IMR-90 (cell line): ENCODE data around the gene CYB561D2. TPM values are rescaled to one million over a fixed set of nuclear protein-coding genes. Genes with fewer than 3 reads are reported as not detected.

Experiments used
- ATAC-seq: fragments of 200-7000 bp; cut with Tn5 transposase; 2 replicates; pipeline ENCODE4 v1.9.1; 2020; ENCODE audit warnings: low read depth, mild to moderate bottlenecking, moderate library complexity
- BruUV-seq: library from RNA; stranded (reverse); fragments of 400-500 nt; replicated peaks from 2 replicates; lab custom pipeline; 2021; lab: Mats Ljungman, UMichigan
- CTCF ChIA-PET: fragments of 300-600 bp; formaldehyde crosslinking; extraction: SDS; loops from one replicate; lab custom pipeline; 2021; ENCODE audit warnings: antibody characterized with exemption; lab: Yijun Ruan, JAX
- POLR2A ChIA-PET: fragments of 300-600 bp; sonication (Branson Sonifier 250); formaldehyde crosslinking; loops from one replicate; lab custom pipeline; 2022; ENCODE audit warnings: antibody characterized with exemption; ENCODE audit not compliant: unreplicated experiment; lab: Charles Lee
- DNase-seq: peaks from one replicate; pipeline ENCODE4 v3.0.0; 2013
- H2AFZ ChIP-seq: replicated peaks from 2 replicates; pipeline ENCODE3; 2013; ENCODE audit warnings: low read length, mild to moderate bottlenecking; ENCODE audit not compliant: poor library complexity
- H2AK5ac ChIP-seq: 2 replicates; pipeline ENCODE4 v1.6.1; 2013; ENCODE audit warnings: low read depth, low read length, inconsistent platforms
- H2AK9ac ChIP-seq: replicated peaks from 2 replicates; pipeline ENCODE3; 2013; ENCODE audit warnings: mild to moderate bottlenecking, low read depth, low read length, moderate library complexity; ENCODE audit not compliant: poor library complexity
- H2BK120ac ChIP-seq: 2 replicates; pipeline ENCODE4 v1.6.1; 2013; ENCODE audit warnings: low read depth, low read length, inconsistent platforms
- H2BK15ac ChIP-seq: 3 replicates; pipeline ENCODE4 v1.6.1; 2013; ENCODE audit warnings: low read depth, low read length, inconsistent platforms
- H2BK20ac ChIP-seq: 2 replicates; pipeline ENCODE4 v1.6.1; 2013; ENCODE audit warnings: low read depth, mild to moderate bottlenecking, inconsistent platforms, low read length, moderate library complexity
- H2BK5ac ChIP-seq: 2 replicates; pipeline ENCODE4 v1.6.1; 2013; ENCODE audit warnings: mild to moderate bottlenecking, low read depth, low read length, inconsistent platforms; ENCODE audit not compliant: poor library complexity, severe bottlenecking
- H3K14ac ChIP-seq: replicated peaks from 2 replicates; pipeline ENCODE4 v1.6.1; 2013; ENCODE audit warnings: low read depth, low read length, inconsistent platforms
- H3K18ac ChIP-seq: 2 replicates; pipeline ENCODE4 v1.6.1; 2013; ENCODE audit warnings: low read depth, low read length, control low read depth
- H3K23ac ChIP-seq: 2 replicates; pipeline ENCODE4 v1.6.1; 2013; ENCODE audit warnings: low read depth, low read length, inconsistent platforms
- H3K27ac ChIP-seq: 2 replicates; pipeline ENCODE4 v1.5.1; 2013; ENCODE audit warnings: mild to moderate bottlenecking, control low read depth, low read length; ENCODE audit not compliant: insufficient read depth
- H3K27me3 ChIP-seq: 2 replicates; pipeline ENCODE4 v1.6.1; 2013; ENCODE audit warnings: low read length; ENCODE audit not compliant: control insufficient read depth, insufficient read depth
- H3K36me3 ChIP-seq: 2 replicates; pipeline ENCODE4 v1.6.1; 2013; ENCODE audit warnings: low read length, mixed read lengths; ENCODE audit not compliant: control insufficient read depth, insufficient read depth
- H3K4ac ChIP-seq: 2 replicates; pipeline ENCODE4 v1.6.1; 2013; ENCODE audit warnings: low read depth, low read length, inconsistent platforms
- H3K4me1 ChIP-seq: 2 replicates; pipeline ENCODE4 v1.6.1; 2013; ENCODE audit warnings: low read length, mixed read lengths; ENCODE audit not compliant: control insufficient read depth, insufficient read depth
- H3K4me2 ChIP-seq: 2 replicates; pipeline ENCODE4 v1.6.1; 2013; ENCODE audit warnings: low read depth, mild to moderate bottlenecking, control low read depth, low read length, moderate library complexity
- H3K4me3 ChIP-seq: 2 replicates; pipeline ENCODE4 v1.5.1; 2013; ENCODE audit warnings: low read depth, mild to moderate bottlenecking, control low read depth, low read length, moderate library complexity; ENCODE audit not compliant: insufficient read depth
- H3K56ac ChIP-seq: 2 replicates; pipeline ENCODE4 v1.6.1; 2013; ENCODE audit warnings: low read length, inconsistent platforms; ENCODE audit not compliant: insufficient read depth; ENCODE audit errors: extremely low read depth
- H3K79me1 ChIP-seq, 2 experiments: 2 replicates each; pipeline ENCODE4 v1.6.1; 2013; ENCODE audit warnings: low read length in 2 of 2, inconsistent platforms in 1 of 2, low read depth in 1 of 2
- H3K9ac ChIP-seq: 2 replicates; pipeline ENCODE4 v1.6.1; 2013; ENCODE audit warnings: low read depth, low read length, control low read depth
- H3K9me1 ChIP-seq: 2 replicates; pipeline ENCODE4 v1.6.1; 2013; ENCODE audit warnings: low read length, inconsistent platforms; ENCODE audit not compliant: insufficient read depth
- H3K9me3 ChIP-seq: 2 replicates; pipeline ENCODE4 v1.6.1; 2013; ENCODE audit warnings: low read length; ENCODE audit not compliant: control insufficient read depth, insufficient read depth
- H4K20me1 ChIP-seq: 2 replicates; pipeline ENCODE4 v1.6.1; 2013; ENCODE audit warnings: low read length, inconsistent platforms; ENCODE audit not compliant: insufficient read depth
- H4K5ac ChIP-seq: 2 replicates; pipeline ENCODE4 v1.6.1; 2013; ENCODE audit warnings: mild to moderate bottlenecking, low read depth, low read length, control low read depth
- H4K8ac ChIP-seq, 2 experiments: 2 replicates each; pipeline ENCODE4 v1.6.1; 2013; ENCODE audit warnings: low read depth in 2 of 2, low read length in 2 of 2, control low read depth in 1 of 2, inconsistent platforms in 1 of 2
- H4K91ac ChIP-seq: 2 replicates; pipeline ENCODE4 v1.6.1; 2013; ENCODE audit warnings: low read depth, low read length, inconsistent platforms; ENCODE audit not compliant: insufficient read depth
- BHLHE40 ChIP-seq: fragments of 150-350 bp; IDR thresholded peaks from 2 replicates; pipeline ENCODE4 v1.6.1; 2016; ENCODE audit warnings: mild to moderate bottlenecking, low read depth, low read length
- CEBPB ChIP-seq: IDR thresholded peaks from 2 replicates; pipeline ENCODE4 v1.6.1; 2012; ENCODE audit warnings: low read depth, low read length, improper control_type of control experiment
- CHD1 ChIP-seq: IDR thresholded peaks from 2 replicates; pipeline ENCODE4 v1.6.1; 2012; ENCODE audit warnings: low read depth, low read length, improper control_type of control experiment
- CTCF ChIP-seq: conservative IDR thresholded peaks from 2 replicates; pipeline ENCODE4 v1.5.1; 2012; ENCODE audit warnings: mild to moderate bottlenecking, low read depth, low read length, improper control_type of control experiment
- ELK1 ChIP-seq: fragments of 150-350 bp; IDR thresholded peaks from 2 replicates; pipeline ENCODE4 v1.6.1; 2016; ENCODE audit warnings: low read depth, mild to moderate bottlenecking, low read length, moderate library complexity, borderline replicate concordance
- FOS ChIP-seq: fragments of 150-350 bp; IDR thresholded peaks from 2 replicates; pipeline ENCODE4 v1.6.1; 2016; ENCODE audit warnings: low read depth, low read length
- MAFK ChIP-seq: IDR thresholded peaks from 2 replicates; pipeline ENCODE4 v1.6.1; 2012; ENCODE audit warnings: low read depth, low read length, improper control_type of control experiment
- MAZ ChIP-seq: IDR thresholded peaks from 2 replicates; pipeline ENCODE4 v1.6.1; 2012; ENCODE audit warnings: low read depth, mild to moderate bottlenecking, low read length, improper control_type of control experiment, moderate library complexity, borderline replicate concordance
- NFE2L2 ChIP-seq: fragments of 150-350 bp; IDR thresholded peaks from 2 replicates; pipeline ENCODE4 v1.6.1; 2016; ENCODE audit warnings: low read depth, mild to moderate bottlenecking, low read length
- POLR2A ChIP-seq: IDR thresholded peaks from 2 replicates; pipeline ENCODE4 v1.6.1; 2012; ENCODE audit warnings: mild to moderate bottlenecking, low read depth, low read length
- RAD21 ChIP-seq: IDR thresholded peaks from 2 replicates; pipeline ENCODE4 v1.6.1; 2012; ENCODE audit warnings: low read length, improper control_type of control experiment
- RCOR1 ChIP-seq: IDR thresholded peaks from 2 replicates; pipeline ENCODE4 v1.6.1; 2012; ENCODE audit warnings: mild to moderate bottlenecking, low read length, improper control_type of control experiment; ENCODE audit not compliant: insufficient replicate concordance
- RFX5 ChIP-seq: IDR thresholded peaks from 2 replicates; pipeline ENCODE4 v1.8.0; 2012; ENCODE audit warnings: low read depth, mild to moderate bottlenecking, low read length, moderate library complexity
- SMC3 ChIP-seq: fragments of 150-350 bp; IDR thresholded peaks from 2 replicates; pipeline ENCODE4 v1.6.1; 2016; ENCODE audit warnings: low read depth, mild to moderate bottlenecking, antibody characterized with exemption, low read length, moderate library complexity
- USF2 ChIP-seq: fragments of 150-350 bp; IDR thresholded peaks from 2 replicates; pipeline ENCODE4 v1.6.1; 2017; ENCODE audit warnings: mild to moderate bottlenecking, antibody characterized with exemption, low read length, low read depth
- WGBS, 2 experiments: methylation state at CpG; one replicate each; pipeline versions ENCODE4 v1.1.5 to v1.1.7; 2013; ENCODE audit warnings: missing lambda C conversion rate in 2 of 2; ENCODE audit not compliant: insufficient read length in 1 of 2; ENCODE audit errors: extremely low coverage in 2 of 2; 5-methylcytosine and 5-hydroxymethylcytosine counted together
- dilution Hi-C: fragments of 300-500 bp; cut with HindIII; formaldehyde crosslinking; loops from one replicate; pipeline ENCODE4 v1.14.3; 2018; ENCODE audit warnings: low sequenced_read_pairs; ENCODE audit not compliant: unreplicated experiment
- in situ Hi-C: fragments of 300-500 bp; cut with MboI; formaldehyde crosslinking; loops from 3 replicates; pipeline ENCODE4 v1.14.3; 2019; ENCODE audit warnings: low sequenced_read_pairs, inconsistent platforms, mixed read lengths
- intact Hi-C: fragments of 100-400 bp; cut with micrococcal nuclease; formaldehyde crosslinking; loops from 2 replicates; pipeline ENCODE4 v1.10.0; 2022
- polyA plus RNA-seq, 3 experiments: library from polyadenylated mRNA; depleted of rRNA; stranded (reverse); fragments of >200 nt; gene quantifications; 2 replicates each; pipeline ENCODE4 v1.2.3, GENCODE V29; 2012; ENCODE audit warnings: low replicate concordance in 1 of 3
- total RNA-seq: library from RNA; depleted of rRNA; stranded (reverse); fragments of >200 nt; gene quantifications from 2 replicates; pipeline ENCODE4 v1.2.3, GENCODE V29; 2012

CYB561D2 gene
- total and polyA plus RNA-seq, 2 of the 4 experiments (the other 2 are of a cell fraction): 29.2 to 31.7 TPM

- Histone ChIP-seq H2AFZ (no peak overlapping the region), H3K79me1 (no peaks in the 10 kb centered on the region), H3K9me3 (no peaks in the 10 kb centered on the region), H2BK120ac (no peak overlapping the region), H3K14ac (no peak overlapping the region), H3K27me3 (peaks cover 28% of the 10 kb centered on the region; the same call in 1 of the 2 replicates), H2BK5ac (no peak overlapping the region), H3K27ac (no peak overlapping the region), H2BK15ac (no peak overlapping the region), H4K8ac (no peak overlapping the region), H4K20me1 (no peaks in the 10 kb centered on the region), H3K4me3 (no peak overlapping the region), H4K91ac (no peak overlapping the region), H4K5ac (no peak overlapping the region), H3K56ac (no peak overlapping the region), H3K36me3 (no peaks in the 10 kb centered on the region), H3K18ac (no peak overlapping the region), H3K9ac (no peak overlapping the region), H3K9me1 (no peaks in the 10 kb centered on the region), H2AK5ac (no peak overlapping the region), H2AK9ac (no peak overlapping the region), H3K4me1 (no peaks in the 10 kb centered on the region), H2BK20ac (no peak overlapping the region), H3K4me2 (no peak overlapping the region), H3K4ac (no peak overlapping the region), H3K23ac (no peak overlapping the region)
- dilution Hi-C loops (no loop called here), in situ Hi-C loops (no loop called here), intact Hi-C loops (no loop called here)
- DNase-seq (no peak), ATAC-seq (no peak)
- CTCF ChIA-PET: no interaction called here
- WGBS, 2 experiments: 72% methylated on average over 6 of the region's 17 CpGs; no CpG with 5 or more reads in 1 of the 2 experiments
- POLR2A ChIA-PET: no interaction called here
- BruUV-seq: no TSS peak
- no peak for TF ChIP-seq MAZ
- TF ChIP-seq RFX5: no peak
- no peak for TF ChIP-seq NFE2L2
- TF ChIP-seq ELK1: no peak
- no peak for TF ChIP-seq SMC3
- no peak for TF ChIP-seq MAFK
- TF ChIP-seq CHD1: no peak
- no peak for TF ChIP-seq USF2
- no peak for TF ChIP-seq CEBPB
- TF ChIP-seq RAD21: no peak
- no peak for TF ChIP-seq POLR2A
- TF ChIP-seq FOS: no peak
- TF ChIP-seq CTCF: no peak
- TF ChIP-seq BHLHE40: no peak
- TF ChIP-seq RCOR1: no peak
These were observed 28.1 kb downstream of the CYB561D2 start for GRCh38 chr3:50378757-50379156.
